OCI-LY7 (cell line): ENCODE data around the gene MAPK8IP2. TPM values are rescaled to one million over a fixed set of nuclear protein-coding genes. Genes with fewer than 3 reads are reported as not detected.

ENCODE experiments used
- BruUV-seq: library from RNA; stranded (reverse); fragments of 400-500 nt; replicated peaks from 2 replicates; lab custom pipeline; 2021; lab: Mats Ljungman, UMichigan
- CTCF ChIA-PET: fragments of 300-600 bp; sonication (Branson Sonifier 250); formaldehyde crosslinking; loops from one replicate; lab custom pipeline; 2022; ENCODE audit warnings: antibody characterized with exemption; ENCODE audit not compliant: unreplicated experiment; lab: Charles Lee
- POLR2A ChIA-PET: fragments of 300-600 bp; sonication (Branson Sonifier 250); formaldehyde crosslinking; loops from one replicate; lab custom pipeline; 2022; ENCODE audit warnings: antibody characterized with exemption; lab: Charles Lee
- DNase-seq: peaks from one replicate; pipeline ENCODE4 v3.0.0-alpha.2; 2015; ENCODE audit warnings: low spot score
- H2AFZ ChIP-seq: fragments of 200-600 bp; sonication (generic), shearing (Covaris generic); 2 replicates; pipeline ENCODE4 v1.6.1; 2014; ENCODE audit warnings: mild to moderate bottlenecking, antibody characterized with exemption, low read length, moderate library complexity
- H3K27ac ChIP-seq: fragments of 200-600 bp; sonication (generic); 2 replicates; pipeline ENCODE4 v1.5.1; 2014; ENCODE audit warnings: mixed run types, low read depth, mild to moderate bottlenecking, moderate library complexity, low read length, inconsistent platforms; ENCODE audit not compliant: poor library complexity, severe bottlenecking
- H3K36me3 ChIP-seq: fragments of 200-600 bp; sonication (generic); 2 replicates; pipeline ENCODE4 v1.6.1; 2014; ENCODE audit warnings: mild to moderate bottlenecking, antibody characterized with exemption, low read length, moderate library complexity, mixed read lengths; ENCODE audit not compliant: insufficient read depth
- H3K4me1 ChIP-seq: fragments of 200-600 bp; sonication (generic); 2 replicates; pipeline ENCODE4 v1.5.1; 2014; ENCODE audit warnings: mild to moderate bottlenecking, low read length; ENCODE audit not compliant: insufficient read depth, poor library complexity, severe bottlenecking
- H3K4me2 ChIP-seq: fragments of 200-600 bp; sonication (generic); 2 replicates; pipeline ENCODE4 v1.6.1; 2014; ENCODE audit warnings: mild to moderate bottlenecking, low read length
- H3K4me3 ChIP-seq: fragments of 200-600 bp; sonication (generic); 2 replicates; pipeline ENCODE4 v1.5.1; 2014; ENCODE audit warnings: mild to moderate bottlenecking, low read depth, low read length; ENCODE audit not compliant: poor library complexity, severe bottlenecking
- H3K79me2 ChIP-seq: fragments of 200-600 bp; sonication (generic); 2 replicates; pipeline ENCODE4 v1.6.1; 2016; ENCODE audit warnings: low read depth, mild to moderate bottlenecking, low read length, moderate library complexity, mixed read lengths; ENCODE audit not compliant: insufficient read depth
- H3K9me2 ChIP-seq: fragments of 200-600 bp; sonication (generic); 2 replicates; pipeline ENCODE4 v1.6.1; 2016; ENCODE audit warnings: mild to moderate bottlenecking, low read length, mixed read lengths; ENCODE audit not compliant: insufficient read depth
- H3K9me3 ChIP-seq: fragments of 200-600 bp; sonication (generic); 2 replicates; pipeline ENCODE4 v1.6.1; 2014; ENCODE audit warnings: mild to moderate bottlenecking, mixed run types, low read length, mixed read lengths
- H4K20me1 ChIP-seq: fragments of 200-600 bp; sonication (generic); 2 replicates; pipeline ENCODE4 v1.6.1; 2014; ENCODE audit warnings: mild to moderate bottlenecking, antibody characterized with exemption, low read length, moderate library complexity, mixed read lengths; ENCODE audit not compliant: insufficient read depth
- EZH2phosphoT487 ChIP-seq: fragments of 200-600 bp; sonication (generic); IDR thresholded peaks from 2 replicates; pipeline ENCODE4 v1.6.1; 2018; ENCODE audit warnings: low read depth, borderline replicate concordance, mild to moderate bottlenecking, mixed run types, antibody characterized with exemption, low read length, moderate library complexity, mixed read lengths
- intact Hi-C: fragments of 100-400 bp; cut with micrococcal nuclease; formaldehyde crosslinking; loops from one replicate; pipeline ENCODE4 v1.10.0; 2022; ENCODE audit not compliant: unreplicated experiment
- total RNA-seq, 2 experiments: library from RNA; depleted of rRNA in 1 of 2; stranded (reverse); fragments of >200 nt in 1 of 2; shearing (Covaris generic) in 1 of 2; gene quantifications; 2 replicates each; pipeline ENCODE4 v1.2.3, GENCODE V29; 2014 to 2022
- TF ChIP-seq, protein P1 (sequence below): fragments of 200-600 bp; sonication (generic); conservative IDR thresholded peaks from 2 replicates; pipeline ENCODE4 v1.5.1; 2014; ENCODE audit warnings: mild to moderate bottlenecking, antibody characterized with exemption, low read length, moderate library complexity, mixed read lengths

The MAPK8IP2 gene
- total RNA-seq, 2 experiments from 2014 or later = 0.54 to 2.2 TPM

DNA sequence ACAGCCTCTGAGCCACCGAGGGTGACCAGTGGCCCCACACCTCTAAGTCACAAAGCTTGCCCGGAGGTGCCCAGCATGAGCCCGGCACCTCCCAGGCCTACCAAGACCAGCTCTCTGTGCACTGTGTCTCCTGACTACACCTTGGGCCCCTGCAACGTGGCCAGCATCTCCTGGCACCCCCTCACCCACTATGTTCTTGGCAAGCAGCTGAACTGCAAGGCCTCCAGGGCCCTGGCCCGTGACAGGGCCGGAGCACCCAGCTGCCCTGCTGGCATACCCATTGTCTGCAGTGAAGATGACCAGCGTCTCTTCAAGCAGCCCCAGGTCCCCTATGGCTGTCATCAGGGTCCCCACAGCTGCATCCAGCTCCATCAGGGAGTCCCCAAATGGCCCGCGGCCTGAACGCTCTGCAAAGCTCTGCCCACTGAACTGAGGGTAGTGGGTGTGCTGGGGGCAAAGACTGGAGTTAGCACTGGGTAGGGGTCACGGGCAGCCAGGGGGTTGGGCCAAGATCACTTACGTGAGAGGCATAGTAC is 25.8 kb downstream of the MAPK8IP2 start:
- Histone ChIP-seq H3K79me2 (no peaks in the 10 kb centered on the region), H4K20me1 (no peaks in the 10 kb centered on the region), H3K4me2 (peak overlapping the region; percentile 68; the same call in 1 of the 2 replicates), H3K4me3 (no peak overlapping the region), H3K36me3 (no peaks in the 10 kb centered on the region), H2AFZ (no peak overlapping the region), H3K9me3 (no peaks in the 10 kb centered on the region), H3K27ac (no peak overlapping the region), H3K4me1 (peaks cover 25% of the 10 kb centered on the region), H3K9me2 (no peaks in the 10 kb centered on the region)
- no TSS peak for BruUV-seq
- TF ChIP-seq EZH2phosphoT487 = no peak
- TF ChIP-seq, protein P1, sequence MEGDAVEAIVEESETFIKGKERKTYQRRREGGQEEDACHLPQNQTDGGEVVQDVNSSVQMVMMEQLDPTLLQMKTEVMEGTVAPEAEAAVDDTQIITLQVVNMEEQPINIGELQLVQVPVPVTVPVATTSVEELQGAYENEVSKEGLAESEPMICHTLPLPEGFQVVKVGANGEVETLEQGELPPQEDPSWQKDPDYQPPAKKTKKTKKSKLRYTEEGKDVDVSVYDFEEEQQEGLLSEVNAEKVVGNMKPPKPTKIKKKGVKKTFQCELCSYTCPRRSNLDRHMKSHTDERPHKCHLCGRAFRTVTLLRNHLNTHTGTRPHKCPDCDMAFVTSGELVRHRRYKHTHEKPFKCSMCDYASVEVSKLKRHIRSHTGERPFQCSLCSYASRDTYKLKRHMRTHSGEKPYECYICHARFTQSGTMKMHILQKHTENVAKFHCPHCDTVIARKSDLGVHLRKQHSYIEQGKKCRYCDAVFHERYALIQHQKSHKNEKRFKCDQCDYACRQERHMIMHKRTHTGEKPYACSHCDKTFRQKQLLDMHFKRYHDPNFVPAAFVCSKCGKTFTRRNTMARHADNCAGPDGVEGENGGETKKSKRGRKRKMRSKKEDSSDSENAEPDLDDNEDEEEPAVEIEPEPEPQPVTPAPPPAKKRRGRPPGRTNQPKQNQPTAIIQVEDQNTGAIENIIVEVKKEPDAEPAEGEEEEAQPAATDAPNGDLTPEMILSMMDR = no peak
- intact Hi-C loops = no loop called here
- ChIA-PET POLR2A (no interaction called here), CTCF (no interaction called here)
- DNase-seq = no peak

DNA sequence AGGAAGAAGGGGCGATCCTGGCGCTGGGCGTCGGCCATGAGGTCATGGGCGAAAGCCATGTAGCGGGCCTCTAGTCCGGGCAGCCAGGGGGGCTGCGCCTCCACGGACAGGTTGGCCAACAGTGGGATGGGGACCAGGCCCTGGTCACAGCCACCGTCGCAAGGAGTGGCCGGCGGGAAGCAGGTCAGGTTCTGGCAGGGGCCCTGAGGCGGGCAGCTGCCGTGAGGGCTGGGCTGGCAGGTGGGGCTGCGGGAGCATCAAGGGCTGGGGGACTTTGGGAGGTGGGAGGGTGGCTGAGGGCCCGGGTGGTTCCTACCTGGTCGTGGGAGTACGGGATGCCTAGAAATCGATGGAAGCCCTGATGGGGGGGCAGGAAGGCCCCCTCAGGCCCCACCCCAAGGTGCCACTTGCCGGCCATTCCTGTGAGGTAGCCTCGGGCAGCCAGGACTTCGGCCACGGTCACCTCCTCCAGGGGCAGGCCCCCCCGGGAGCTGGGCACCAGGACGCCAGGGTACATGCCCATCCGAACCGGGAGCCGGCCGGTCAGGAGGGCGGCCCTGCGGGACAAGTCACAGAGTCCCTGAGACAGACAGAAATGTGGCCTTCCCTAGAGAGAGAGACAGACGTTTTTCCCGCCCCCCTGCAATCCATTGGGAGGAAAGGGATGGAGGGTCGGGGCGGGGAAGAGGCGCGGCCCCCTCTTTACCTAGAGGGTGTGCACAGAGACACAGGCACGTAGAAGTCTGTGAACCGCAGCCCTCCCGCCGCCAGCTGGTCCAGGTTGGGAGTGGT is 26.5 kb downstream of the MAPK8IP2 start:
- Histone ChIP-seq H4K20me1 (no peaks in the 10 kb centered on the region), H3K4me2 (peak overlapping the region; percentile 68), H3K36me3 (no peaks in the 10 kb centered on the region), H3K9me2 (no peaks in the 10 kb centered on the region), H3K9me3 (no peaks in the 10 kb centered on the region), H2AFZ (no peak overlapping the region), H3K79me2 (no peaks in the 10 kb centered on the region), H3K27ac (no peak overlapping the region), H3K4me3 (peak overlapping the region; percentile 93), H3K4me1 (peaks cover 18% of the 10 kb centered on the region)
- peak; percentile 25 for DNase-seq
- intact Hi-C loops = no loop called here
- ChIA-PET POLR2A (no interaction called here), CTCF (no interaction called here)
- BruUV-seq = no TSS peak
- TF ChIP-seq, protein P1 = no peak
- TF ChIP-seq EZH2phosphoT487 = no peak
